Neural crest cell (in vitro differentiated cells): ENCODE measurements around the gene TCP11. TPM values are rescaled to one million over a fixed set of nuclear protein-coding genes. Genes with fewer than 3 reads are reported as not detected.

Experiments
- DNase-seq: peaks from one replicate; pipeline ENCODE4 v3.0.0; 2021; ENCODE audit warnings: low read depth, mixed read lengths, low spot score
- H3K27ac Mint-ChIP-seq: one replicate; pipeline ENCODE4 v1.8.0; 2021; ENCODE audit warnings: mild to moderate bottlenecking, mixed read lengths; ENCODE audit not compliant: unreplicated experiment
- H3K27me3 Mint-ChIP-seq: 2 replicates; pipeline ENCODE4 v1.8.0; 2021; ENCODE audit warnings: low read depth, mild to moderate bottlenecking, mixed read lengths
- H3K36me3 Mint-ChIP-seq: 2 replicates; pipeline ENCODE4 v1.8.0; 2021; ENCODE audit warnings: low read depth, mild to moderate bottlenecking, mixed read lengths
- H3K4me1 Mint-ChIP-seq: 2 replicates; pipeline ENCODE4 v1.8.0; 2021; ENCODE audit warnings: mixed read lengths
- H3K4me3 Mint-ChIP-seq: one replicate; pipeline ENCODE4 v1.8.0; 2021; ENCODE audit warnings: mild to moderate bottlenecking, mixed read lengths
- H3K9me3 Mint-ChIP-seq: 2 replicates; pipeline ENCODE4 v1.8.0; 2021; ENCODE audit warnings: mixed read lengths
- CTCF ChIP-seq: fragments of 200-600 bp; sonication (generic); conservative IDR thresholded peaks from 2 replicates; pipeline ENCODE4 v1.5.0; 2021; ENCODE audit warnings: antibody characterized with exemption, mild to moderate bottlenecking
- total RNA-seq: library from RNA; stranded (reverse); gene quantifications from 2 replicates; pipeline ENCODE4 v1.2.1, GENCODE V29; 2021

TCP11 gene
- total RNA-seq, 1 donor from 2014 or later = not detected

- no peaks in the 10 kb centered on the region for H3K9me3 Mint-ChIP-seq
- no peak for DNase-seq
- H3K36me3 Mint-ChIP-seq = no peaks in the 10 kb centered on the region
These were observed 51.8 kb downstream of the TCP11 start for GRCh38 chr6:35089216-35089934.

GRCh38 chr6:35088281-35089215 is 52.6 kb downstream of the TCP11 start:
- Mint-ChIP-seq H3K9me3 (no peaks in the 10 kb centered on the region), H3K4me1 (peaks cover 6% of the 10 kb centered on the region), H3K27ac (no peak overlapping the region), H3K27me3 (no peaks in the 10 kb centered on the region), H3K4me3 (no peak overlapping the region), H3K36me3 (no peaks in the 10 kb centered on the region)
- TF ChIP-seq CTCF = no peak
- no peak for DNase-seq

More at GRCh38 chr6:35089216-35089934, 51.8 kb downstream of the TCP11 start:
- TF ChIP-seq CTCF = no peak
- no peak overlapping the region for H3K4me3 Mint-ChIP-seq
- peaks cover 12% of the 10 kb centered on the region for H3K4me1 Mint-ChIP-seq
- H3K27me3 Mint-ChIP-seq = no peaks in the 10 kb centered on the region
- H3K27ac Mint-ChIP-seq = no peak overlapping the region

DNA sequence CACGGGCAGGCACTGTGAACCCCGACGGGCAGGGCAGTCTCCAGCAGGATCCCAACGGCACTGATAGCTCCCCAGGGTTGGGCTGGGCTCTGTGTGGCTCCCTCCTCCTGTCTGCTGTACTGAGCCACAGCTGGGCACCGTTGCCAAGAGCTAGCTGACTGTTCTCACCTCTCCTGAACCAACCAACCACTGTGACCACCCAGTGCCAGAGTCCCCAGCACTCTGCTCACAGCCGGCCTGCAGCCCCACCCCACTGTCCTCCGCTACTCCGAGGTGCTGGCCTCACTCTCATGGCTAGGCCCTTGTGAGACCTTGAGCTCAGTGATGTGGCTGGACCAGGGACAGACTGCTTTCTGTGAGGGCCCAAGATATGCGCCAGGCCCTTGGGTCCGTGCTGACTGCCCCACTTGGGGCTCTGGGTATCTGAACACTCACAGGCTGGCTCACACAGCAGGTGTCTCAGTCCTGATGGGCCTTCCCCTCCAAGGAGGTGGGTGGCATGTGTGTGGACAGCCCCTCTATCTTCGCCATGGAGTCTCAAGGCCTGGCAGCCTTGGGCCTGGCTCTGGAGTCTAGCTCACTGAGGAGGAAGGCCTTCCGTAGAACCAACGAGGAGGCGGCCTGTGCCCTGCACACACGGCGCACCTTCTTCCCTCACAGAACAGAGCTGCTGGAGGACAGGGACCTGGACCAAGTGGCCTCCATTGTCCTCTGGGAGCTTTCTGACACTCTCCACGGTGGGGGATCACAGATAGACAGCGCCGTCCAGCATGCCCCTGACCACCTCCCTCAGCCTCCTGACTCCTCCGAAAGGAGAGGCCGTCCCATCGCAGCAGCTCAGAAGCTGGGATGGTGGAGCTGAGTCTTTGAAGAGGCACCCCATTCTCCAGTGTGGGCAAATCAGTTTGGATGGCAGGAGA is 53.5 kb downstream of the TCP11 start:
- no peak for TF ChIP-seq CTCF
- Mint-ChIP-seq H3K27me3 (no peaks in the 10 kb centered on the region), H3K27ac (no peak overlapping the region), H3K36me3 (no peaks in the 10 kb centered on the region), H3K4me3 (no peak overlapping the region), H3K9me3 (no peaks in the 10 kb centered on the region), H3K4me1 (peaks cover 2% of the 10 kb centered on the region)
- DNase-seq = no peak

DNA sequence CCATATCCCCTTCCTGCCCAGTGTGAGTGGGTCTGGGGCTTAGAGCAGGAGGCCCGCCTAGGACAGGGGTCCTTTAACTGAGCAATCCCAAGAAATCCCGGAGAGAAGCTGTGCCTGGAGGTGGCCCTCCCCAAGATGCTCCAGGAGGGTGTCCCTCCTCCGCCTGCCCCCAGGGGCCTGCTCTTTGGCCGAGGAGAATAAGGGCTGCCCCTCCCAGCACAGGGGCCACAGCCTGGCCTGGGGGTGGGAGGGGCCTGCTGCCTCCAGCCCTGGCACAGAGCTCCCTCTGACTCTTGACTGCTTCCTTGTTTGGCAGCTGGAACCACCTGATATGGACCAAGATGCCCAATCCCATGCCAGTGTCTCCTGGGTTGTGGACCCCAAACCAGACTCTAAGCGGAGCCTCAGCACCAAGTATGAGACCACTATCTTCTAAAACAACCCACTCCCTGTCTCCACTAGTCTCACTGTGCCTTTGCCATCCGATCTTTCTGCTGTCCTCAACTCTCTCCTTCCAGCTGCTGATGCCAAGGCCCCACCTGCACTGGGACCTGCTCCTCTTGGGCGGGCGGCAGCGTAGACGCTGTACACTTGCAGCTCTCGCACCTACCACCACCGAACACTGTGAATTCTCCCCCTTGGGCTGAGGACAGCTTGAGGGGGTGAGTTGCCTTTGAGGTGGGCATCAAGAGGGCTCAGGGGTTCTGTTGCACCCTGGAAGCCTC is 54.3 kb downstream of the TCP11 start:
- Mint-ChIP-seq H3K9me3 (no peaks in the 10 kb centered on the region), H3K27ac (peak overlapping the region; percentile 57), H3K36me3 (no peaks in the 10 kb centered on the region), H3K27me3 (no peaks in the 10 kb centered on the region), H3K4me3 (no peak overlapping the region), H3K4me1 (peaks cover 8% of the 10 kb centered on the region)
- no peak for DNase-seq
- no peak for TF ChIP-seq CTCF

- no peaks in the 10 kb centered on the region for H3K36me3 Mint-ChIP-seq
- no peak for TF ChIP-seq CTCF
- no peak overlapping the region for H3K4me3 Mint-ChIP-seq
- peak overlapping the region; percentile 57 for H3K27ac Mint-ChIP-seq
- DNase-seq = no peak
- no peaks in the 10 kb centered on the region for H3K27me3 Mint-ChIP-seq
- no peaks in the 10 kb centered on the region for H3K9me3 Mint-ChIP-seq
- H3K4me1 Mint-ChIP-seq = peaks cover 13% of the 10 kb centered on the region
These were observed 54.9 kb downstream of the TCP11 start for GRCh38 chr6:35086282-35086632.
